Lower leg skin (tissue), 4 donors: Measurements from ENCODE around the gene ILDR1. TPM values are rescaled to one million over a fixed set of nuclear protein-coding genes. Genes with fewer than 3 reads are reported as not detected.

ENCODE experiments used
- DNase-seq, 2 donors: peaks; one replicate each; pipeline ENCODE4 v3.0.0-alpha.2; 2019; ENCODE audit warnings: low spot score in 2 of 2
- H3K4me3 ChIP-seq: fragments of 200-600 bp; sonication (generic); 2 replicates; pipeline ENCODE4 v1.5.1; 2017; ENCODE audit warnings: mild to moderate bottlenecking, low read depth; ENCODE audit not compliant: poor library complexity, severe bottlenecking
- POLR2A ChIP-seq, 2 donors: fragments of 450-650 bp; IDR thresholded peaks; one replicate each; pipeline ENCODE4 v1.6.1; 2016 to 2017; ENCODE audit warnings: antibody characterized with exemption in 2 of 2, mild to moderate bottlenecking in 1 of 2, moderate library complexity in 1 of 2
- whole genome bisulfite sequencing, 2 donors: methylation state at CpG; one replicate each; pipeline ENCODE4 v1.1.5; 2018; 5-methylcytosine and 5-hydroxymethylcytosine counted together
- intact Hi-C: fragments of 100-400 bp; cut with DNase I; formaldehyde crosslinking; loops from one replicate; pipeline ENCODE4 v1.15.0; 2023; ENCODE audit warnings: low total_unique reads
- total RNA-seq, 4 donors: library from RNA; depleted of rRNA; stranded (reverse); fragments of >200 nt; gene quantifications; one replicate each; pipeline ENCODE4 v1.1.0, GENCODE V29; 2016
- TF ChIP-seq, protein P1 (sequence below), 3 donors: fragments of 450-650 bp; IDR thresholded peaks; one replicate each; pipeline ENCODE4 v1.5.1; 2016; ENCODE audit warnings: antibody characterized with exemption in 3 of 3, mild to moderate bottlenecking in 3 of 3, moderate library complexity in 2 of 3

ILDR1 gene
- total RNA-seq, 4 donors from 2014 or later, result 1.8 to 4.0 (median 2.4) TPM

GRCh38 chr3:122033023-122033422 is 11.0 kb upstream of the ILDR1 start:
- DNase-seq, result no peak
- WGBS, 2 donors, result 54 to 60% methylated on average over 1 of the region's 1 CpG
- intact Hi-C loops, result no loop called here
- TF ChIP-seq POLR2A (IDR thresholded peaks at IDR 0.05), result no peak
- TF ChIP-seq, protein P1, sequence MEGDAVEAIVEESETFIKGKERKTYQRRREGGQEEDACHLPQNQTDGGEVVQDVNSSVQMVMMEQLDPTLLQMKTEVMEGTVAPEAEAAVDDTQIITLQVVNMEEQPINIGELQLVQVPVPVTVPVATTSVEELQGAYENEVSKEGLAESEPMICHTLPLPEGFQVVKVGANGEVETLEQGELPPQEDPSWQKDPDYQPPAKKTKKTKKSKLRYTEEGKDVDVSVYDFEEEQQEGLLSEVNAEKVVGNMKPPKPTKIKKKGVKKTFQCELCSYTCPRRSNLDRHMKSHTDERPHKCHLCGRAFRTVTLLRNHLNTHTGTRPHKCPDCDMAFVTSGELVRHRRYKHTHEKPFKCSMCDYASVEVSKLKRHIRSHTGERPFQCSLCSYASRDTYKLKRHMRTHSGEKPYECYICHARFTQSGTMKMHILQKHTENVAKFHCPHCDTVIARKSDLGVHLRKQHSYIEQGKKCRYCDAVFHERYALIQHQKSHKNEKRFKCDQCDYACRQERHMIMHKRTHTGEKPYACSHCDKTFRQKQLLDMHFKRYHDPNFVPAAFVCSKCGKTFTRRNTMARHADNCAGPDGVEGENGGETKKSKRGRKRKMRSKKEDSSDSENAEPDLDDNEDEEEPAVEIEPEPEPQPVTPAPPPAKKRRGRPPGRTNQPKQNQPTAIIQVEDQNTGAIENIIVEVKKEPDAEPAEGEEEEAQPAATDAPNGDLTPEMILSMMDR (IDR thresholded peaks at IDR 0.05), result no peak
- H3K4me3 ChIP-seq, result no peak overlapping the region

DNA sequence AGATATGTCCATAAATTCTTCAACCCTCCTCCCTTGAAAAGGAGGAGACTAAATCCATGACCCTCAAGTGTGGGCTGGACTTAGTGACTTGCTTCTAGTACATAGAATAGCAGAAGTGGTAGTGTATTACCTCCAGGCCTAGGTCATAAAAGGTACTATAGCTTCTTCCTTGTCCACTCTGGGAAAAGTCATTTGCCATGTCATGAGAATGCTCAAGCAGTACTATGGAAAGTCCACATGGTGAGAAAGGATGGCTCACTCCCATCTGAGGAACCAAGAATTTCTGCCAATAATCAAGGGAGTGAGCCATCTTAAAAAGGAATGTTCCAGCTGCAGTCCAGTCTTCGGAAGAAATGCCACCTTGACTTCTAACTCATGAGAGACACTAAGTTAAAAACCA is 10.5 kb upstream of the ILDR1 start:
- no peak for TF ChIP-seq POLR2A (IDR thresholded peaks at IDR 0.05)
- TF ChIP-seq, protein P1 (IDR thresholded peaks at IDR 0.05), result no peak
- intact Hi-C loops, result no loop called here
- H3K4me3 ChIP-seq, result no peak overlapping the region
- DNase-seq, result no peak
- WGBS, 2 donors, result 76 to 83% methylated on average over 1 of the region's 1 CpG

DNA sequence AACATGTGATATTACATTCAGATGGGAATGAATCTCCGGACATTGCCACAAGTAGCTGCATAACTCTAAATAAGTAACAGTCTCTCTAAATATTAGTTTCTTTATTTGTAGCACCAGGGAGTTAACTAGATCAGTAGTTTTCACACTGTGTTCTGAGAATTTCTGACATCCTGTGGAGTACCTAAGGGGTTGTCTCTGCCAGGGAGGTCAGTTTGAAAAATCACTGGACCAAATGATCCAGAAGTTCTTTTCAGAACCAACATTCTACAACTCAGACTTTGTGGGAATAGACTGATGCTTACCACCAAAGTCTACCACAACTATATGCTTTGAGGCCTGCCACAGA is 9.0 kb upstream of the ILDR1 start:
- whole genome bisulfite sequencing, 2 donors, result 54 to 74% methylated on average over 1 of the region's 1 CpG
- TF ChIP-seq POLR2A (IDR thresholded peaks at IDR 0.05), result no peak
- TF ChIP-seq, protein P1 (IDR thresholded peaks at IDR 0.05), result no peak
- H3K4me3 ChIP-seq, result no peak overlapping the region
- no peak for DNase-seq
- intact Hi-C loops, result no loop called here

- WGBS, 2 donors, result 66 to 74% methylated on average over 3 of the region's 3 CpGs
- TF ChIP-seq, protein P1 (IDR thresholded peaks at IDR 0.05), result no peak
- TF ChIP-seq POLR2A (IDR thresholded peaks at IDR 0.05), result no peak
- intact Hi-C loops, result no loop called here
- H3K4me3 ChIP-seq, result no peak overlapping the region
- DNase-seq, result no peak
Measured at GRCh38 chr3:122030381-122031122, 8.5 kb upstream of the ILDR1 start.

DNA sequence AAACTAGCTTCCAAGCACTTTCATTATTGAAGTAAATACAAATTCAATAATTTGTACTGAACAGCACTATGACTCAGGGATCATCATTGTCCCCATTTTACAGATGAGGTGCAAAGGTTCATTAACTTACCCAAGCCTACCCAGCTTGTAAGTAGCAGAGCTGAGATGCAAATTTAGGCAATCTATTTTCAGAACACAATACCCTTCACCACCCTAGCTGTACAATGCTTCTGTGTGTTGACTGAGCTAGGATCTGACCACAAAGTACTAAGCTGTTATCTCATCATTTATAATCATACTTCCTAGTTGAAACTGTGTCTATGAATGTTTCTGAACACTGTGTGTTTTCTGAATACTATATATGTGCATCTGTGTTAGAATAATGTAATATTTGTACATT is 3.2 kb upstream of the ILDR1 start:
- DNase-seq, result no peak
- H3K4me3 ChIP-seq, result no peak overlapping the region
- no peak for TF ChIP-seq POLR2A (IDR thresholded peaks at IDR 0.05)
- TF ChIP-seq, protein P1 (IDR thresholded peaks at IDR 0.05), result no peak
- intact Hi-C loops, result no loop called here

DNA sequence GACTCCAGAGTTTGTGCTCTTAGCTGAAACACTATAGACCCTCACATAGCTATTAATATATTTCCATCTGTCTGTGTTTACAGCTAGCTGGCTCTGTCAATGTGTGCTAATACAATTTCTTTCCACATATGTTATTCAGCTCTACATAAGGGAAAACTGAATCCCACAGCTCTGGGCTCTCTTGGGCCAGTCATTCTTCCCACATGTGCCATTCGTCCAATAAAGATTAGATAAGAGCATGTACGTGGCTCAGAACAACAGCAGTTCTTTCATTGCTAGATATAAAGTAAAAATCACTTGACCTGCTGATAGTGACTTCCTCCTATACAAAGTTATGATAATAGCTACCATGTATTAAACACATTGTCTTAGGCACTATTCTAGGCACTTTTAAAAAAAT is 2.8 kb upstream of the ILDR1 start:
- intact Hi-C loops, result no loop called here
- no peak for TF ChIP-seq POLR2A (IDR thresholded peaks at IDR 0.05)
- TF ChIP-seq, protein P1 (IDR thresholded peaks at IDR 0.05), result no peak
- no peak for DNase-seq
- H3K4me3 ChIP-seq, result no peak overlapping the region
- WGBS, 2 donors, result 26 to 39% methylated on average over 2 of the region's 2 CpGs
